ENCODE measurements around the gene KRTAP10-3. TPM values are rescaled to one million over a fixed set of nuclear protein-coding genes. Genes with fewer than 3 reads are reported as not detected.
"Not testable (repeated sequence)": the region's sequence is repeated elsewhere in the genome, so short reads cannot be mapped to it uniquely, and the experiment has no call there.

The KRTAP10-3 gene
- total RNA-seq, 6 donors from 2014 or later, result not detected

DNA sequence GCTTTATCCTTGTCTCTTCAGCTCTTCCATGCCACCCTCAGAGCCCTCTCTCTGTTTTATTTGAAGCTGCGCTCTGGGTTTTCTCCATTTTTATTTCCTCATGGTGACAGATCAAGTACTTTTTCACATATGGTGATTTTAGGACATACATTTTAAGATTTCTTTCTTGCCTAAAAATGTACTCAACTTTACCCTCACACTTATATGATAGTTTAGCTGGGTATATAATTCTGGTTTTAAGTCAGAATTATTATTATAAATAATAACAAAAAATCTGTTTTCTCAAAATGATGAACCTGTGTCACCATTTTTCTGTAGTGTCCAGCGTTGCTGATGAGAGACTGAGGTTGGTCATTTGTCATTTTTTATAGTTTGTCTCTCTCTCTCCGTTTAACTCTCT lies 22.6 kb upstream of the KRTAP10-3 start:
- ATAC-seq (ENCODE audit: low FRiP score in 2 of 2) (no peak), DNase-seq (no peak)
- TF ChIP-seq CTCF (IDR thresholded peaks at IDR 0.05) (no peak), POLR2A (IDR thresholded peaks at IDR 0.05) (no peak), POLR2AphosphoS5 (IDR thresholded peaks at IDR 0.05) (no peak), EP300 (IDR thresholded peaks at IDR 0.05) (no peak)
- Histone ChIP-seq H3K4me1 (no peaks in the 10 kb centered on the region), H3K36me3 (no peaks in the 10 kb centered on the region), H3K27ac (no peak overlapping the region), H3K27me3 (no peaks in the 10 kb centered on the region), H3K9me3 (peaks cover 0 to 31% (median 15%) of the 10 kb centered on the region in 4 donors), H3K4me3 (no peak overlapping the region)
- 76 to 87% methylated on average over 3 of the region's 3 CpGs for WGBS, 2 donors

- WGBS, 2 donors, result 48 to 60% methylated on average over 16 to 19 of the region's 19 CpGs
- ATAC-seq (ENCODE audit: low FRiP score in 2 of 2); H3K4me1 ChIP-seq; H3K4me3 ChIP-seq; H3K36me3 ChIP-seq; H3K27ac ChIP-seq; H3K27me3 ChIP-seq: not testable (repeated sequence)
- DNase-seq, result peak in 1 of 2 donors; percentile 75
- H3K9me3 ChIP-seq, result peaks cover 0 to 31% (median 15%) of the 10 kb centered on the region in 4 donors
These were observed 21.7 kb upstream of the KRTAP10-3 start, which contains the start of gene KRTAP10-5 for GRCh38 chr21:44580231-44580821. KRTAP10-5 (minus strand) TSS chr21:44580604; CDS start chr21:44580578, 26 bp downstream.

DNA sequence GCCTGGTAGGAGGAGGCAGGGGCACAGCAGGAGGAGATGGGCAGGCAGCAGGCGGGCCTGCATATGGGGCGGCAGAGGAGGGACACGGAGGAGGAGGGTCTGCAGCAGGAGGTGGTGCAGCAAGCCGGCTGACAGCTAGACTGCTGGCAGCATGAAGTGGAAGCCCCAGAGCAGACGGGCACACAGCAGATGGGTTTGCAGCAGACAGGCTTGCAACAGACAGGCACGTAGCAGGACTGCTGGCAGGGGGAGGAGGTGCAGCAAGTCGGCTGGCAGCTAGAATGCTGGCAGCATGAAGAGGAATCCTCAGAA lies 21.2 kb upstream of the KRTAP10-3 start:
- Histone ChIP-seq H3K27me3 (no peaks in the 10 kb centered on the region), H3K4me1 (no peaks in the 10 kb centered on the region), H3K36me3 (no peaks in the 10 kb centered on the region), H3K27ac (no peak overlapping the region), H3K9me3 (peaks cover 0 to 31% (median 15%) of the 10 kb centered on the region in 4 donors), H3K4me3 (no peak overlapping the region)
- WGBS, 2 donors, result 74 to 80% methylated on average over 7 of the region's 7 CpGs
- ATAC-seq (ENCODE audit: low FRiP score in 2 of 2) (no peak), DNase-seq (no peak)
- TF ChIP-seq POLR2AphosphoS5 (IDR thresholded peaks at IDR 0.05) (no peak), POLR2A (IDR thresholded peaks at IDR 0.05) (no peak), CTCF (IDR thresholded peaks at IDR 0.05) (no peak), EP300 (IDR thresholded peaks at IDR 0.05) (no peak)

GRCh38 chr21:44579056-44579832 lies 20.6 kb upstream of the KRTAP10-3 start:
- 69 to 82% methylated on average over 12 to 19 of the region's 22 CpGs for WGBS, 2 donors
- Histone ChIP-seq H3K27ac (no peak overlapping the region), H3K9me3 (peaks cover 0 to 31% (median 15%) of the 10 kb centered on the region in 4 donors), H3K4me3 (no peak overlapping the region), H3K27me3 (no peaks in the 10 kb centered on the region), H3K36me3 (no peaks in the 10 kb centered on the region), H3K4me1 (no peaks in the 10 kb centered on the region)
- no peak for ATAC-seq (ENCODE audit: low FRiP score in 2 of 2)
- DNase-seq, result no peak
- no peak for TF ChIP-seq POLR2AphosphoS5 (IDR thresholded peaks at IDR 0.05)
- no peak for TF ChIP-seq POLR2A (IDR thresholded peaks at IDR 0.05)
- no peak for TF ChIP-seq CTCF (IDR thresholded peaks at IDR 0.05)
- no peak for TF ChIP-seq EP300 (IDR thresholded peaks at IDR 0.05)

- H3K27me3 ChIP-seq, result no peaks in the 10 kb centered on the region
- H3K27ac ChIP-seq, result no peak overlapping the region
- H3K4me3 ChIP-seq, result no peak overlapping the region
- WGBS, 2 donors, result 85 to 95% methylated on average over 6 to 17 of the region's 17 CpGs
- H3K9me3 ChIP-seq, result peaks cover 0 to 31% (median 15%) of the 10 kb centered on the region in 4 donors
- no peak for ATAC-seq (ENCODE audit: low FRiP score in 2 of 2)
- no peak for TF ChIP-seq POLR2AphosphoS5 (IDR thresholded peaks at IDR 0.05)
- TF ChIP-seq POLR2A (IDR thresholded peaks at IDR 0.05), result no peak
- no peak for TF ChIP-seq EP300 (IDR thresholded peaks at IDR 0.05)
- TF ChIP-seq CTCF (IDR thresholded peaks at IDR 0.05), result no peak
- H3K36me3 ChIP-seq, result no peaks in the 10 kb centered on the region
- no peak for DNase-seq
- H3K4me1 ChIP-seq, result no peaks in the 10 kb centered on the region
These were observed 19.9 kb upstream of the KRTAP10-3 start for GRCh38 chr21:44578371-44579055.
